GM12873 (cell line): ENCODE results near the gene GTF2F1.

ENCODE experiments used
- CTCF ChIP-seq: IDR thresholded peaks from 2 replicates; pipeline ENCODE4 v1.5.1; 2012; ENCODE audit warnings: low read depth, mild to moderate bottlenecking, moderate library complexity, low read length, control low read depth; ENCODE audit not compliant: insufficient read depth; ENCODE audit errors: missing control alignments

The GTF2F1 gene

GRCh38 chr19:6421075-6422014 lies 28.4 kb upstream of the GTF2F1 start:
- TF ChIP-seq CTCF, result no peak

- TF ChIP-seq CTCF, result no peak
These were observed 25.6 kb upstream of the GTF2F1 start for GRCh38 chr19:6418562-6418932.

- no peak for TF ChIP-seq CTCF
These were observed 25.0 kb upstream of the GTF2F1 start for GRCh38 chr19:6417713-6418561.

- no peak for TF ChIP-seq CTCF
These were observed 23.9 kb upstream of the GTF2F1 start for GRCh38 chr19:6416658-6417405.

- no peak for TF ChIP-seq CTCF
These were observed 22.7 kb upstream of the GTF2F1 start for GRCh38 chr19:6415591-6416190.

- no peak for TF ChIP-seq CTCF
These were observed 22.0 kb upstream of the GTF2F1 start for GRCh38 chr19:6414793-6415590.
